Kidney (tissue), 14 donors: ENCODE results near the gene HAPLN2. TPM values are rescaled to one million over a fixed set of nuclear protein-coding genes. Genes with fewer than 3 reads are reported as not detected.

ENCODE experiments used
- DNase-seq, 5 donors: peaks; one replicate each; pipeline ENCODE4 v3.0.0-alpha.2; 2013 to 2020
- FAIRE-seq: peaks from 2 replicates; lab custom pipeline; 2012; peaks lifted over from hg19 to GRCh38; lab: Jason Lieb, UNC
- H3K27ac ChIP-seq, 2 donors: one replicate each; pipeline ENCODE4 v1.7.0; 2013; ENCODE audit warnings: low read depth in 2 of 2, low read length in 2 of 2, inconsistent platforms in 1 of 2
- H3K27me3 ChIP-seq: one replicate; pipeline ENCODE4 v1.7.1; 2013; ENCODE audit warnings: low read length, inconsistent platforms; ENCODE audit not compliant: control insufficient read depth, insufficient read depth
- H3K36me3 ChIP-seq, 3 donors: one replicate each; pipeline versions ENCODE4 v1.7.0 to v1.7.1; 2013; ENCODE audit warnings: low read length in 3 of 3, control low read depth in 1 of 3, inconsistent platforms in 1 of 3; ENCODE audit not compliant: insufficient read depth in 3 of 3, control insufficient read depth in 2 of 3
- H3K4me1 ChIP-seq, 3 donors: one replicate each; pipeline versions ENCODE4 v1.7.0 to v1.7.1; 2013; ENCODE audit warnings: low read length in 3 of 3, inconsistent platforms in 1 of 3, low read depth in 1 of 3; ENCODE audit not compliant: control insufficient read depth in 2 of 3, insufficient read depth in 2 of 3
- H3K4me3 ChIP-seq, 3 donors: one replicate each; pipeline versions ENCODE4 v1.7.0 to v1.8.1; 2013; ENCODE audit warnings: low read length in 3 of 3, control low read depth in 1 of 3, inconsistent platforms in 1 of 3
- H3K9ac ChIP-seq, 3 donors: one replicate each; pipeline versions ENCODE4 v1.7.0 to v1.7.1; 2013; ENCODE audit warnings: low read length in 3 of 3, control low read depth in 1 of 3, inconsistent platforms in 1 of 3
- H3K9me3 ChIP-seq, 3 donors: one replicate each; pipeline versions ENCODE4 v1.7.0 to v1.7.1; 2013; ENCODE audit warnings: low read length in 3 of 3, control low read depth in 1 of 3, inconsistent platforms in 1 of 3; ENCODE audit not compliant: control insufficient read depth in 2 of 3, insufficient read depth in 1 of 3
- intact Hi-C: fragments of 100-400 bp; cut with DNase I; formaldehyde crosslinking; loops from one replicate; pipeline ENCODE4 v1.11.1; 2022
- polyA plus RNA-seq: library from polyadenylated mRNA; stranded (reverse); fragments of 350-450 nt; fragmentation: Illumina TruSeq; extraction: RNeasy Lipid Tissue Mini Kit (QIAGEN cat#74804); gene quantifications from one replicate; pipeline ENCODE4 v1.2.3, GENCODE V29; 2014; ENCODE audit warnings: low read depth, low replicate concordance; ENCODE audit not compliant: insufficient read depth
- total RNA-seq: library from RNA; stranded (reverse); fragmentation: NEBNext Ultra II Directional; extraction: Animal tissue kit (Norgen Biotek cat#: 25700); gene quantifications from one replicate; pipeline ENCODE4 v1.2.1, GENCODE V29; 2021
- TF ChIP-seq, protein P1 (sequence below): IDR thresholded peaks from 3 replicates; pipeline ENCODE4 v1.5.1; 2012; ENCODE audit warnings: mild to moderate bottlenecking, moderate library complexity, borderline replicate concordance; ENCODE audit not compliant: insufficient read depth; ENCODE audit errors: extremely low read depth
- donor health status: control.
- donor health status: control.
- donor health status: control.
- donor health status: control.
- donor health status: control.
- donor health status: DM: yes; HTN: yes; CAD: no.
- donor health status: Normal renal cell carcinoma (clear cell type).

HAPLN2 gene
- total and polyA plus RNA-seq, 2 donors from 2014 or later = 0.30 to 1.9 TPM

DNA sequence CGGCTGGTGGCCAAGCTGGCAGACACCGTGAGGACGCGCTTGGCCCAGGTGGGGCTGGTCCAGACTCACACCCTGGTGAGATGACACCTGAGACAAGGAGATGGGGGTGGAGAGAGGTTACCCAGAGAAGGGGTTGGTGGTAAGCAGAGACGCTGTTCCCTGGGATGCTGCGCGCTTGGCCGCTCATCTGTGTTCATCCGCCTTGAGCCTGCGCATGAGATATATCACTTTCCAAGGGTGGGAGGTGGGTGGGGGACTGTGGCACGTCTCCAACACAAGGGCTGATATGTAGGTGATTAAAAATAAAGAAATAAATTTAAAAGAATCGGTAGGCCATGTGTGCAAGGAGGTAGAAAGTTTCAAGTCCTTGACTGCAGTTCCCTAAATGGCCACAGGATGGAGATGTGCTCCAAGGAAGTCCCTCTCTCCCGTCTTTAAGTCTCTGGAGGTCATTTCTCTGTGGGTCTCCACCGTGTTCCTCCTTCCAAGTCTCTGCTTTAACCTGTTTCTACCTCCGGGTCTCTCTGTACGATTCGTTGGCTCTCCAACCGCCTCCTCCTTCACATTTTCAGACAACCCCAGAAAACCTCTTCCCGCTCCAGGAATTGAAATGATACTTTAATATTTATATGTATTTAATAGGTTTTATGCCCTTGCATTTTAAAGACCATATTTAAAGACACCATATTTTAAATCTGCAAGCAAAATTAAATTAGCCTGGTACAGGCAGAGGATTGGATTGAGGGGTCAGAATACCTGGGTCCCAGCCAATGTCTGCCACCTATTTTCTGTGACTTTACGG, 35.2 kb upstream of the HAPLN2 start:
- H3K36me3 ChIP-seq = no peaks in the 10 kb centered on the region
- H3K27me3 ChIP-seq = no peaks in the 10 kb centered on the region
- no peak overlapping the region for H3K9ac ChIP-seq
- FAIRE-seq = no peak
- intact Hi-C loops = no loop called here
- DNase-seq = peak in 4 of 5 donors; percentile 86 to 94 (median 92)
- no peaks in the 10 kb centered on the region for H3K4me1 ChIP-seq
- TF ChIP-seq, protein P1, sequence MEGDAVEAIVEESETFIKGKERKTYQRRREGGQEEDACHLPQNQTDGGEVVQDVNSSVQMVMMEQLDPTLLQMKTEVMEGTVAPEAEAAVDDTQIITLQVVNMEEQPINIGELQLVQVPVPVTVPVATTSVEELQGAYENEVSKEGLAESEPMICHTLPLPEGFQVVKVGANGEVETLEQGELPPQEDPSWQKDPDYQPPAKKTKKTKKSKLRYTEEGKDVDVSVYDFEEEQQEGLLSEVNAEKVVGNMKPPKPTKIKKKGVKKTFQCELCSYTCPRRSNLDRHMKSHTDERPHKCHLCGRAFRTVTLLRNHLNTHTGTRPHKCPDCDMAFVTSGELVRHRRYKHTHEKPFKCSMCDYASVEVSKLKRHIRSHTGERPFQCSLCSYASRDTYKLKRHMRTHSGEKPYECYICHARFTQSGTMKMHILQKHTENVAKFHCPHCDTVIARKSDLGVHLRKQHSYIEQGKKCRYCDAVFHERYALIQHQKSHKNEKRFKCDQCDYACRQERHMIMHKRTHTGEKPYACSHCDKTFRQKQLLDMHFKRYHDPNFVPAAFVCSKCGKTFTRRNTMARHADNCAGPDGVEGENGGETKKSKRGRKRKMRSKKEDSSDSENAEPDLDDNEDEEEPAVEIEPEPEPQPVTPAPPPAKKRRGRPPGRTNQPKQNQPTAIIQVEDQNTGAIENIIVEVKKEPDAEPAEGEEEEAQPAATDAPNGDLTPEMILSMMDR = peak; percentile 96
- H3K27ac ChIP-seq = no peak overlapping the region
- H3K4me3 ChIP-seq = no peak overlapping the region
- H3K9me3 ChIP-seq = no peaks in the 10 kb centered on the region

DNA sequence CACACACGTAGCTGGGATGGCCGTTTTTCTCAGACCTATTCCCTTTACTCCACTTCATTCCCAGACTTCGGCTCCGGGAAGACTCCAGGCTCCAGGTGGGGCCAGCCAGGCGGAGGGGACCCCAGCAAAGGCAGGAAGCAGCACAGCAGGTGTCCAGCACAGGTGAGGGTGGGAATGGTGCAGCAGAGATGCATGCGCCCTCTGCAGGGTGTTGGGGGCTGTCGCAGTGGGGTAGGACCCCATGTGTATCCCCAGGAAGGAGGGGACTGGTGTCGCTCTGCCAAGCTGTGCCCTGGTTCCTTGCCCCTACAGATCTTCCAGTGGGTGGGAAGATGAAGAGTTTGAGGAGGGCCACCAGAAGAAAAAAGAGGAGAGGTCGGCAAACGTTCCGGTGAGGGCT, 34.4 kb upstream of the HAPLN2 start:
- TF ChIP-seq, protein P1 = no peak
- intact Hi-C loops = no loop called here
- no peak for FAIRE-seq

DNA sequence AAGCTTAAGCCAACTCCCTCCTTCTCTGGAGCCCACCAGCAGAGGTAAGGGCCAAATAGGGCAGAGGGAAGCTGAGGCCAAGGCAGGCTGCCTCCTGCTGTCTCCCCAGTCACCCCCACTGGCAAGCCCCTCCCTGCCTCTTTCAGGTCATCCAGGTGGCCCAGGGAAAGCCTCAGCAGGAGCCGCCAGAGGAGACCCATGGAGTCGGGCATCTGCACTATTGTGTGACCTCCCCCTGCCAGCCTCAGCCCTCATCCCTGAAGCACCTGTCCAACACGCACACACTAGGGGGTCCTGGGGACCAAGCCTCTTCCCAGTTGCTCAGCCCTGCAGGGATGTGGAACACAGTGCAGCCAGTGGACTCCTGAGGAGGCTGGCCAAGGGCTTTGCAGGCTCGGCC, 32.9 kb upstream of the HAPLN2 start:
- FAIRE-seq (no peak), DNase-seq (no peak)
- Histone ChIP-seq H3K9ac (no peak overlapping the region), H3K27me3 (no peaks in the 10 kb centered on the region), H3K4me3 (no peak overlapping the region), H3K9me3 (no peaks in the 10 kb centered on the region), H3K36me3 (no peaks in the 10 kb centered on the region), H3K4me1 (peaks cover 0 to 5% (median 4%) of the 10 kb centered on the region in 3 donors), H3K27ac (no peak overlapping the region)
- TF ChIP-seq, protein P1 = no peak
- intact Hi-C loops = no loop called here

More for the DNA sequence above, 34.4 kb upstream of the HAPLN2 start:
- no peak overlapping the region for H3K4me3 ChIP-seq
- no peak overlapping the region for H3K27ac ChIP-seq
- H3K9ac ChIP-seq = no peak overlapping the region
- no peaks in the 10 kb centered on the region for H3K4me1 ChIP-seq
- DNase-seq = peak in 1 of 5 donors; percentile 19
- no peaks in the 10 kb centered on the region for H3K36me3 ChIP-seq
- no peaks in the 10 kb centered on the region for H3K9me3 ChIP-seq
- H3K27me3 ChIP-seq = no peaks in the 10 kb centered on the region
